GM08714 (cell line): Measurements from ENCODE around the gene ARHGAP31.
"Not testable (repeated sequence)": the region's sequence is repeated elsewhere in the genome, so short reads cannot be mapped to it uniquely, and the experiment has no call there.

Experiments
- H3K4me3 ChIP-seq: fragments of 200-500 bp; sonication (Bioruptor generic); 2 replicates; pipeline ENCODE4 v1.5.1; 2014; ENCODE audit warnings: mild to moderate bottlenecking, low read length, inconsistent platforms
- ZNF274 ChIP-seq: IDR thresholded peaks from 2 replicates; pipeline ENCODE4 v1.6.1; 2012; ENCODE audit warnings: mild to moderate bottlenecking, low read depth, low read length

ARHGAP31 gene

GRCh38 chr3:119362010-119362409 lies 67.8 kb downstream of the ARHGAP31 start:
- no peak for TF ChIP-seq ZNF274
- H3K4me3 ChIP-seq: no peak overlapping the region

- TF ChIP-seq ZNF274: no peak
- no peak overlapping the region for H3K4me3 ChIP-seq
These were observed 69.0 kb downstream of the ARHGAP31 start for GRCh38 chr3:119362940-119363725.

GRCh38 chr3:119364401-119364800 lies 70.2 kb downstream of the ARHGAP31 start:
- TF ChIP-seq ZNF274: no peak
- H3K4me3 ChIP-seq: no peak overlapping the region

DNA sequence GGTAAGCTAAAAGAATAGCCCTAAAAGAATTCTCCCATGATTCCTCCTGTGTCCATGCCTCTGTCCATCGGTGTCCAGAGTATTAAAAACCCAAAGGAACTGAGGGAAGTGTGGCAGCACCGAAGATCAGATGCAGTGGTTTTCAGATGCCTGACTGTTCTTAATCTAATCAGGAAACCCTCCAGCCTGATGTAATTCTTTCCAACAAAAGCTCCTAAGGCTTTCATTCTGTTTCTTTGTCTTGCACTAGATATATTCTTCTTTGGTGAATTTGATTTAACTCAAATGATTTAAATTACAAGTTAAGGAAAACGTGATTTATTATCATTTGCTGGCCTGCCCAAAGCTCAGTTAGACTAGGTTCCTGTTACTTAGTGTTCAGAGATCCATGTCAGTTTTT lies 71.2 kb downstream of the ARHGAP31 start:
- H3K4me3 ChIP-seq: no peak overlapping the region
- TF ChIP-seq ZNF274: no peak

- no peak for TF ChIP-seq ZNF274
- no peak overlapping the region for H3K4me3 ChIP-seq
These were observed 72.8 kb downstream of the ARHGAP31 start for GRCh38 chr3:119367000-119367399.

DNA sequence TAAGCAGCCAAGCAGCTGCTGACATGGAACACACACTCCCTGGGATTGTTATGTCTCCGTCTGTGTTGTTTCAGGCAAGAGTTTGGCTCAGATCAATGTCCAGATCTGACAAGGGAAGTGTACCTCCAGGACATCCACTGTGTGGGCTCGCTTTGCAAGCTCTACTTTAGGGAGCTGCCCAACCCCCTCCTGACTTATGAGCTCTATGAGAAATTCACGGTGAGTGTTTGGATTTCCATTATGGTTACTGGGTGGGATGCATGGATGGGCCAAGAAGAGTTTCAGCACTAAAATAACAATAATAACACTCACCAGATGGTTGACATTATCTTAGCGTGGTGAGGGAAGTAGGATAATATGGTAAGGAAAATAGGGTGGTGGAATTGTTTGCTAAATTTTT lies 74.1 kb downstream of the ARHGAP31 start:
- no peak overlapping the region for H3K4me3 ChIP-seq
- no peak for TF ChIP-seq ZNF274

GRCh38 chr3:119371786-119372185 lies 77.6 kb downstream of the ARHGAP31 start:
- not testable (repeated sequence) for H3K4me3 ChIP-seq

- TF ChIP-seq ZNF274: no peak
- no peak overlapping the region for H3K4me3 ChIP-seq
These were observed 80.9 kb downstream of the ARHGAP31 start for GRCh38 chr3:119375106-119375505.

DNA sequence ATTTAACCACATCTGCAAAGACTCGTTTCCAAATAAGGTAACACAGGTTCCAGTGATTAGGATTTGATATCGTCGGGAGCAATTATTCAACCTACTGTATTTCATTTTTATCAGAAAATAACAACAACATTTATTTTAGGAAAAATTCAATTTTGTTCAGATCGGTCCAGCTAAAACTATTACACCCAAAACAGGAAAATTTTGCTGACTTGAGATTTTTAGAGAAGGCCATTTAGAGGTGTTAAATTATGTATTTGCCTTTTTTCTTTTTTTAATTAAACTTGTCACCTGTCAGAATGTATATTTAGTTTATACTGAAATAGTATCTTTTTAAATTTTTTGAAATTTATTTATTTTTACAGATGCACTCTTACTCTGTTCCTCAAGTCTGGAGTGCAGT lies 81.3 kb downstream of the ARHGAP31 start:
- H3K4me3 ChIP-seq: no peak overlapping the region
- no peak for TF ChIP-seq ZNF274

- TF ChIP-seq ZNF274: no peak
- H3K4me3 ChIP-seq: no peak overlapping the region
These were observed 82.6 kb downstream of the ARHGAP31 start for GRCh38 chr3:119376758-119377157.

DNA sequence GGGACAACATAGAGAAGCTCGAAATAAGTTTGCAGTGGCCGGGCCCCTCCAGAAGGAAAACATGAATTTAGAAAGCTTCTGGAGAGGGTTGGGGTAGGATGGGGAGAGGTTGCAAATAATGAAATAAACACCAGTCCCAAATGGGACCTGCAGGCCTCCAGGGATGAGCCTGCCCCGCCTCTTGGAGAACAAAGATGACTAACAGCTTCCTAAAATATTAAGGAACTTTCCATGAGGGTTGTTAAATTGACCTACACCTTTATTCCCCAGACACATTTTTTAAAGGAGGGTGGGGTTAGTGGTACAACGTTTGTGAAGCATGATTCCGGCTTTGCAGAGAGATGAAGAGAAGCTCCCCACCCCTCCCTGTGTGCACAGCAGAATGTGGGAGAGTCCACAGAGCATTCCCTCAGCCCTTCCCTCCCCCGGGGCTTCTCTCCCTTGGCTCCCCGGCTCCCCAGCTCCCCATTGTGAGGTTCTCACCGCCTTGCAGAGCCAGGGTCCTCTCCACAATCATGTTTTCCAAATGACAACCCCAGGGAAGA lies 84.1 kb downstream of the ARHGAP31 start:
- no peak for TF ChIP-seq ZNF274
- no peak overlapping the region for H3K4me3 ChIP-seq

- H3K4me3 ChIP-seq: no peak overlapping the region
- no peak for TF ChIP-seq ZNF274
These were observed 86.5 kb downstream of the ARHGAP31 start for GRCh38 chr3:119380697-119381096.

GRCh38 chr3:119382134-119382533 lies 88.0 kb downstream of the ARHGAP31 start:
- TF ChIP-seq ZNF274: no peak
- H3K4me3 ChIP-seq: no peak overlapping the region

GRCh38 chr3:119388577-119388976 lies 94.4 kb downstream of the ARHGAP31 start:
- no peak for TF ChIP-seq ZNF274
- no peak overlapping the region for H3K4me3 ChIP-seq

DNA sequence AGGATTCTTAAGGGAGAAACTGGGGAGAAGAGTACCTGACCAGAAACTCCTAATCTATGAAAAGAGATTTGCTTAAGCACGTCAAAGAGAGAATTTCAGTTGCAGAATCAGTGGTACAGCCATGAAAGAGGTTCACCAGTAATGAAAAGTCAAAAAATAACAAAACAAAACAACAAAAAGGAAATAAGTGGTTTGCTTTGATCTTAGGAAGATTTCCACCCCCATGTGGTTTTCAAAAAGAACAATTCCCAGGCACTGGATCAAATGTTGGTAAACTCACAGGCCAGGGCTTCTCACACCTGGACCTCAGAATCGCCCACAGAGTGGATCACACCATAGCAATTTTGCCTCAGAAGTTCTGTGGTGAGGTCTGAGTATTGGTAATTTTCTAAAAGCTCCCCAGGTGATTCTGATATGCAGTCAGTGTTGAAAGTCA lies 101.8 kb downstream of the ARHGAP31 start:
- TF ChIP-seq ZNF274: no peak
- H3K4me3 ChIP-seq: no peak overlapping the region

- no peak for TF ChIP-seq ZNF274
These were observed 102.7 kb downstream of the ARHGAP31 start for GRCh38 chr3:119396870-119397269.

More at GRCh38 chr3:119396870-119397269, 102.7 kb downstream of the ARHGAP31 start:
- H3K4me3 ChIP-seq: no peak overlapping the region
